GM21390 (cell line): ENCODE measurements around the gene ERCC6L2.

Source experiments
- ATAC-seq: cut with Tn5 transposase; IDR thresholded peaks from one replicate; pipeline ENCODE4 v1.9.1; 2021; ENCODE audit not compliant: unreplicated experiment

The ERCC6L2 gene

DNA sequence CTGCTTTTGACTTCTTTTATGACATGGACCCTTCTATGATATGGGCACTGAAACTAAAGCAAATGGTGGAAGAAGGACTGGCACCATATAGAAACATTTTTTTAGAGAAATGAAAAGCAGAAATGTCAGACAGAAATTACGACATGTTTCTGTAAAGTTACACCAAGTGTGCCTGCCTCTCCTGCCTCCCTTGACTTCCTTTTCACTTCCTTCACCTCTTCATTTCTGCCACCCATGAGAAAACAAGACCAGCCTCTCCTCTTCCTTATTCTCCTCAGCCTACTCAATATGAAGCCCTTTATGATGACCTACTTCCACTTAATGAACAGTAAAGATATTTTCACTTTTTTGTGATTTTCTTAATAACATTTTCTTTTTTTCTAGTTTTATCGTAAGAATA lies 44.5 kb downstream of the ERCC6L2 start:
- no peak for ATAC-seq

DNA sequence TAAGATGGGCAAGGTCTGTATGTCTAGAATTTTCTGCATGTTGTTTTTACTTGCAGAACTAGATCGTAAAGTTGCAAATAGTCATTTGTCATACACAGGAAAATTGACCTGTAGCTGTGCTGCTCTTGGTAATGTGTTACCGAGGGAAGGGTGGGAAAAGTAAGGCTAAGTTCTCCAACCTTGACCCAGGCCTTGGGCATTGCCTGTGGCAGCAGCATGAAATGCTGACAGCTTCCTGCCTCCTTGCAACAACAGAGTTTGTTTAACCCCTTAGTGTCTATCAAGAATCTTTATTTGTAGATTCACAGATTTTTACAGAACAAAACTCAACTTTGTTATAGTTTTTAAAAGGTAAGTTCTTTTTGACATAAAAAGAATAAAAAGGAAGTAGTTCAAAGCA lies 48.3 kb downstream of the ERCC6L2 start:
- ATAC-seq: no peak

GRCh38 chr9:95924987-95925386 lies 49.5 kb downstream of the ERCC6L2 start:
- ATAC-seq: no peak

GRCh38 chr9:95927271-95928004 lies 51.9 kb downstream of the ERCC6L2 start:
- ATAC-seq: no peak

DNA sequence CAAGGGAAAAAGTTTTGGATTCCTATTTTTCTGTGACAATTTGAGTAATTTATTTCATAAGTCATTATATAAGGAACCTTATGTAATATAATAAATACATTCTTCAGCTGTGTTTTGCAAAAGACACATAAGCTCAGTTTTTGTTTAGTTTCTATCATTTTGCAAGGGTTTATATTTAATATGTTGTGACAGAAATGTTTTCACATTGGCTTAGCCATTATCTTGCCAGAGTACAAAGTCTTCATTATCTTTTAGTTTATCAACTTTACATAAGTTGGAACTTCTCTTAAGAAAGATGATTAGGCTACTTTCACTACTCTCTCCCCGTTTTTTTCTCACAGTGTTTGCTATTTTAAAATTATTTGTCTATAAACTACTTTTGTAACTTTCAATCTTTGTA lies 54.8 kb downstream of the ERCC6L2 start:
- ATAC-seq: no peak

DNA sequence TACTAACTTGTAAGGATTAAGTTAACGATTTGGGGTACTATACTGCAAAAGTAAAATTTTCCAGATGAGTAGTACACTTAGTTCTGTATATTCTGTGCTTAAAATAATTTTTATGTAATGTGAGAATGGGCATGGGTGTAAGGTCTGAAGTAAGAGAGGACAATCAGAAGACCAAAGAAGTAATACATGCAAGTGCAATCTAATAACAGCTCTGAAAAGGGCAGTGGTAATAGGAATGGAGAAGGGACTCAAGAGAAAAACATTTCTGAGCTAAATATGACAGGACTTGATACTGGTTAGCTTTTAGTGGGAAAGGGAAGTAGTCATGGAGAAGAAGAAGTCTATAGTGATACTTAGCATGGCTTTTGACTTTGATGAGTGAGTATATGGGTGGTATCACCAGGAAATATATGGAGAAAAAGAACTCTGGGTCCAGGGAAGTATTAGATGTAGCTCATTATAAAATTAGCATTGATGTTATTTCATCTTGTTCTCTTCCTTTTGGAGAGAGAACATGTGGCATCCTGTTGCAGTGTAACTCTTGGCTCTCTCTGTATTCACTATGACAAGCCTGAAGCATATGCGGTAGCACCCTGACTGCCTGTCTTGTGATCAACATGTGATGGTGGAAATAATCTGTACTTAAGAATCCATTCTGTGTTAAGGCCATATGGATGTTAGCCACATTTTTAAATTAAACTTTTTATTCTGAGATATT lies 60.5 kb downstream of the ERCC6L2 start:
- no peak for ATAC-seq

DNA sequence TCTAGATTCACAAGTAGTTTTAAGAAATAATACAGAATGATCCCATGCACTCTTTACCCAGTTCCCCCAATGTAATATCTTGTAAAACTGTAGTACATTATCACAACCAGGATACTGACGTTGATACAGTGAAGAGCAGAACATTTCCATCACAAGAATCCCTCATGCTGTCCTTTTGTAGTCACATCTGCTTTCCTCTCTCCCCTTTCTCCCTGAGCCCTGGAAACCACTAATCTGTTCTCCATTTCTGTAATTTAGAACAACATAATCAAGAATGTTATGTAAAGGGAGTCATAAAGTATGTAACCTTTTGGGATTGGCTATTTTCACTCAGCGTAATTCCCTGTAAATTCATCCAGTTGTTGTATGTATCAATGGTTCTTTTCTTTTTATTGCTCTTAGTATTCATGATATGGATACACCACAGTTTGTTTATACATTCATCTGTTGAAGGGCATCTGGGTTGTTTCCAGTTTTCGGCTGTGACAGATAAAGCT lies 61.1 kb downstream of the ERCC6L2 start:
- ATAC-seq: no peak

GRCh38 chr9:95937131-95937530 lies 61.6 kb downstream of the ERCC6L2 start:
- no peak for ATAC-seq

- ATAC-seq: no peak
Observed at GRCh38 chr9:95938724-95939123, 63.2 kb downstream of the ERCC6L2 start.

DNA sequence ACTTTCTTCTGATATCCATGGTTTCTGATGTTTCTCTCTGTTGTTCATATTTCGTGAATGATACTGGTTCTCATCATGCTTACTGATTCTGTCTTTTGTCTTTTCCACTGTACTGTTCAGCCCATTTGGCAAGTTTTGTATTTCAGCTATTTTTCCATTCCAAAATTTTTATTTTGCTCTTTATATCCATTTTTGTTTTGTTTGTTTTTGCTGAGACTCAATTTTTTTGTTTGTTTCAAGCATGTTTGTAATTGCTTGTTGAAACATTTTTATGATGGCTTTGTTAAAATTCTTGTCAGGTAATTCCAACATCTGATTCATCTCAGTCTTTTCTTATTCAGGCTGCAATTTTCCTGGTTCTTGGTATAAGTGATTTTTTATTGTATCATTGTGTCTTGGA lies 64.0 kb downstream of the ERCC6L2 start:
- no peak for ATAC-seq

DNA sequence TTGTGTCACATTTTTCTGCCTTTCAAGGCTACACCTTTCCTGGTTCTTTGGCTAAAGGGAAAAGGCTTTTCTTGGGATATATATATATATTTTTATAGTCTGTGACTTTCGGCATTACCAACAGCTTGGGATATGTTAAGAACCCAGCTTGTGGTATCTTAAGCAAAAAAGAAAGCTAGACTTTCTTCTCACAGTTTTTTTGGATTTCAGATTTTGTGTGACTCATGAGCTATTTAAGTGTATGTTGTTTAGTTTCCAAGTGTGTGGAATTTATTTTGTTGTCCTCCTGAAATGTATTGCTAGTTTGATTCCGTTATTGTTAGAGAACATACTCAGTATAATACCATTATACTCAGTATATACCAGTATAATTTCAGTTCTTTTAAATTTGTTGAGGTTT lies 64.8 kb downstream of the ERCC6L2 start:
- no peak for ATAC-seq

DNA sequence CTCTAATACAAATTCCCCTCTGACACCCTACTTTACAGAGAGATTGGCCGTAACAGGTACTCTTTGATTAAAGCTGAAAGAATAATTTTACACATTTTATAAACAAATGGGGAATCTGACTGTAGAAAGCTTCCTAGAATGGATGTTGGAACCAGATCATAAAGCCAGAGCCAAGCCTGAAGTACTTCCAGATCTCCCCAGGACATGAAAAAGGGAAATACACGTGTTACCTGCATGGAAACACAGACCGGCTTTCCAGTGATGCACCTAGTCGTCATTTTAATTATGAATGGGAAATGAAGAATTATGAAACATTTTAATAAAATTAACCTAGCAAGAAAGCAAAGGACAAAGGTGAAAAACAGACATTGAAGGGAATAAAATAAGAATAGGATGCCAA lies 66.5 kb downstream of the ERCC6L2 start:
- ATAC-seq: no peak

GRCh38 chr9:95947118-95947517 lies 71.6 kb downstream of the ERCC6L2 start:
- ATAC-seq: no peak

DNA sequence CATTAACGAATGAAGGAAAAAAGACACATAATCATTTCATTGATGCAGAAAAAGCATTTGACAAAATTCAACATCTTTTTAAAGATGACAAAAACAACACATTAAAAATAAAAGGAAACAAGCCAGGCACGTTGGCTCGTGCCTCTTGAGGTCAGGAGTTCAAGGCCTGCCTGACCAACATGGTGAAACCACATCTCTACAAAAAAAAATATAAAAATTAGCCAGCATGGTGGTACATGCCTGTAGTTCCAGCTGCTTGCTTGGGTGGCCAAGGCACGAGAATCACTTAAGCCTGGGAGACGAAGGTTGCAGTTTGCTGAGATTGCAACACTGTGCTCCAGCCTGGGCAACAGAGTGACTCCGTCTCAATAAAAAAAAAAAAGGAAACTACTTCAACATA lies 77.0 kb downstream of the ERCC6L2 start:
- ATAC-seq: no peak

- no peak for ATAC-seq
Observed at GRCh38 chr9:95953986-95954385, 78.5 kb downstream of the ERCC6L2 start.

- ATAC-seq: no peak
Observed at GRCh38 chr9:95954940-95955339, 79.4 kb downstream of the ERCC6L2 start.

DNA sequence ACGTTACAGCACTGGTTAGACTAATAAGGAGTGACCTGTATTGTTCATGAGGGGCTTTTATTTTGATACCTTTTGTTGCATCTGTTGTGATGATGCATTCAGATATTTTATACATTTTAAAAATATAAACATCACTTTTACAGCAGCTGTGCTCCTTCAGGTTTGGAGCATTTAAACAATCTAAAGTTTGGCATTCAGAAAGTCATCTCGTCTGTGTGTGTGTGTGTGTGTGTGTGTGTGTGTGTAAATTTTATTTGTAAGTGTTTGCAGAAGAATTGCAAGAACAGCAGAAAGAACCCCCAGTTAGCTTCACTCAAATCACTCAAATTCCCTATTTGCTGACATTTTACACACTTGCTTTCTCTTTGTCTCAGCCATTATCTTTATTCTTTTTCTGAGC lies 87.4 kb downstream of the ERCC6L2 start:
- no peak for ATAC-seq

DNA sequence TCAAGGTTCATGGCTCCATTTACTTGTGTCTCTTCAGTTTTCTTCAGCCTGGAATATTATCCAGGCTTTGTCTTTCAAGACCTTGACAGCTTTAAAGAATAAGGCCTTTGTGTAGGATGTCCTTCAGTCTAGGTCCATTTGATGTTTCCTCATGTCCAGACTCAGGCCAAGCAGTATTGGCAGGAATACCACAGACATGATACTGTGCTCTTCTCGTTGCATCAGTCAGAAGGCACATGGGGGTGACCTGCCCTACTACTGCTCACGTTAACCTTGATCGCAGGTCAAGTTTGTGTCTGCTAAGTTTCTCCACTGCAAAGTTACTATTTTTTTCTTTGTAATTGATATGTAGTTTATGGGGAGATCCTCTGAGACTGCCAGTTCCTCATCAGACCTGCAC lies 88.2 kb downstream of the ERCC6L2 start:
- no peak for ATAC-seq

- ATAC-seq: no peak
Observed at GRCh38 chr9:95966306-95966705, 90.8 kb downstream of the ERCC6L2 start.

DNA sequence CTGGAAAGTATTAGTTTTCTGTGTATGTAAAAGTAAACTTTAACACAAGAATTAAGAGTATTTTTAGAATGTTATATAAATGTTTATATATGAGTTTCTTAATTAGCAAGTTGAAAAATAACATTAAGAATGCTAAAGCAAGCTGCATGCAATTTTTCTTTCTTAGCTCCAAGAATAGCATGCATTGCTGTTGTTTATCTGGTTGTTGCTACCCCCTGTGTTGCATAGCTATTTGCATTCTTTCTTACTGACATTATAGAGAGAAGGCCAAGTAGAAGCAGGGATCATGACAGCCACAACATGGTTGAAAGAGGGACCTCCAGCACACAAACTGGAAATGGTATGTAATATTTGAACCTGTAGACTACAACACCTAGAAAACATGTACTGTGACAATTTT lies 94.8 kb downstream of the ERCC6L2 start:
- no peak for ATAC-seq

- ATAC-seq: no peak
Observed at GRCh38 chr9:95971815-95972214, 96.3 kb downstream of the ERCC6L2 start.

GRCh38 chr9:95974389-95974788 lies 98.9 kb downstream of the ERCC6L2 start:
- ATAC-seq: no peak

DNA sequence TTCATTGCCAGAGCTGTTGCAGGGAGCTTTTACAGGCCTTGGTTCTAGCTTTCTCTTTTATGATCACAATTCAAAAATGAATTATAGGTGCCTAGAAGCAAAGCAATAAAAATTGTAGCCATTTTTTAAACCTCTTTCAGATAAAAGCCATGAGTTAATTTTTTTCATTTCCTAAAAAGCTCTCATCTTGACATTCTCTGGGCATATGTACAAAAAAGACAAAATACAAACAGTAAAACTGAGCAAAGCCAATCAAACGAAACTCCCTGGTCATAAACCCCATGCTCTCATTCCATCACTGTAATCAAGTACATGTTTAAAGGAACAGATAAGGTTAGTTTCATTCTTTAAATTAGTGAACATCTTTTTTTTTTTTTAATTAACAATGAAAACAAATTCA lies 101.9 kb downstream of the ERCC6L2 start:
- ATAC-seq: no peak
